HG02973 (cell line): Measurements from ENCODE around the gene CLDN22.

ENCODE experiments used
- ATAC-seq: cut with Tn5 transposase; IDR thresholded peaks from one replicate; pipeline ENCODE4 v1.9.1; 2021; ENCODE audit warnings: moderate library complexity; ENCODE audit not compliant: unreplicated experiment

CLDN22 gene

DNA sequence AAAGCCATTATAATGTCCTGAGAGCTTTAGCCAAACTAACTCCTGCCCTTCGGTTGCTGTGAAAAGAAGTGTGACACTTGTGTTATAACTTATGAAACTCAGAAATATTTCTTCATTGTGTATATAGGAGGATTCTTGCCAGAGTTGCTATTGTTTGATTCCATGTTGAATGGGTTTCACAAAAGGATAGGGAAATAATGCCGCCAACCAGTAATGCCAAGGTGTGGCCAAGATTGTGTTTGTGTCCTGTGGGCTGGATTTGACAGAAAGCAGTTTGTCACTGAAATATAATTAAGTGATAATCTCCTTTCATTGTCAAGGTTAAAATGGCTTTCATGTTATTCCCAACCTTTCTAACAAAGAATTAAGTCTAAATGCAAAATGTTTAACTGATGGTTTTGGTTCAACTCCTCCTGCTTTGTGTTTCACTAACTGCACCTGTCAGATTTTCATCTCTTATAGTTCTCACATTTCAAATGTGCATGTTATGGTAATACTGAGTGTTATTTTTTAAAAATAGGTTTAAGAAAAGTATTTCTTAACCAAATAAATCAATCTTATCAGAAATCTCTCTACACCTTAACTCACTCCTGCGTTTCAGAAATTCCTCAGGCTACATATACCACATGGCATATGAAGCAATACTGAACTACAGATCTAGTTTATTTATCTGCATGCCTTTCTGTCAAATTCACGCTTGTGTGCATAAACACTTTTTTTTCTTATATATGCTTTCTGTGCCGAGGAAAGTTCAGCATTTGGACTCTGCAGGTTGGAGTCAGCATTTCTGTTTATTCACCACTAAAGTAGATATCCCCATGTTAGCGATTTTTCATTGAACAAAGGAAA lies at the start of gene CLDN22:
TSS of gene CLDN22 (minus strand) at position 66 of the 849 bp plus-strand sequence. CDS start at position 8, 58 bp downstream.
- no peak for ATAC-seq

DNA sequence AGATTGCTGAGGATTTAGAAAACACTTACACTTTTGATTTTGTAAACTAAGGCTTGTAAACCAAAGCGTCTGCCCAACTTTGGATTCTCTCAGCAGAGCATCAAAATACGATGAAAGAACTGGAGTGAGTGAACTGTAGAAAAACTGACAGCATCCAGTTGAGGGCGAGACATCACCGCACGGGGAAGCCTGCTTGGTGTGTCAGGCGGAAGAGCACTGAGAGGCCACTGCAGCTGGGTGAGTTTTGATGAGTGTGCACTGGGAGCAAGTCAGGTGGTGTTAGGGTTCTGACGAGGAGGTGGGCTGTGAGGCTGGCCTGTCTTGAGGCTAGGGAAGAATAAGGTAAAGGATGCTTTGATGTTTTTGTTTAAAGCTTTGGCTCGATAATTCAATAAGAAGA lies 49.0 kb upstream of the CLDN22 start:
- no peak for ATAC-seq

DNA sequence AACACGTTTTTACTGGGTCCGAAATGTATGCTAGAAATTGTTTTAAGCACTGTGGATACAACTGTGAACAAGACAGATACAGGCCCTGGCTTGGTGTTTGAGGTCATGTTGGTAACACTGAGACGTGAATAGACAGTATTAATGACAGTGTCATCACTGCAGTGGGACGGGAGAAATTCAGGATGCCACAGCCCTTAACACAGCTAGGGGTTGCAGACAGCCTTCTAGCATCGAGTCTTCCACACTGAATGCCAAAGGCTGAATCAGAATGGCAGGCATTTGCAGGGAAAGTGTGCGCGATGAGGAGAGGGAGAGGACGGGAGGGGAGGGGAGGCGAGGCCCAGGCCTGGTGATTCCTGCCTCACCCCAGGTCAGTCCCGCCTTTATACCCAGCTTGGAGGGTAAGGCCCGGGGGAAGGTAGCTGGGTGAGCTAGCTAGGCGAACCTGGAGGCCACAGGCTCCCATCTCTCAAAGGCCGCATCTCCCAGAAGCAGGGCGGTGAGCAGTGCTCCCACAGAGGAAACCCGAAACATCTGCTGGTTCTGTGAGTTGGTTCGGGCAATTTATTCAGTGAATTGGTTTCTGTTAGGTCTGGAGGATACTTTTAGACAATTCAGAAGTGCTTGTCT lies 46.2 kb upstream of the CLDN22 start:
- ATAC-seq = no peak

DNA sequence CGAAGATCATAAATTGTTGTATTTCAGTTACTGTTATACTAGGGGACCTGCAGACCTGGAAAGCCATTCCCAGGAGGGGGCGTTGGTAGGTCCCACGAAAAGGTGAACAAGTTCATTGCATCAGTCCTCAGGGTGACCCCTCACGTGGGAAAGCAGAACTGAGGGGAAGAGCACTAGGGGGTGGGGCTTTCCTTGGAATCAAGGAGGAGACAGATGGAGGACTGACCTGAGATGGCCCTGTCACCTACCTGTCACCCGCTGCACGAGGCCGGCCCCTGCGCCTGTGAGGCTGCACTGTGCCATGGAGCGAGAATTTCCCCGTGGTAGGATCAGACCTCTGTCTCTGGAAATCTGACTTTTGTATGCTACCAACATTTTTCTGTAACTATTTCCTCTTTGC lies 43.9 kb upstream of the CLDN22 start:
- no peak for ATAC-seq

- ATAC-seq = no peak
Measured at GRCh38 chr4:183362916-183363542, 43.0 kb upstream of the CLDN22 start.

DNA sequence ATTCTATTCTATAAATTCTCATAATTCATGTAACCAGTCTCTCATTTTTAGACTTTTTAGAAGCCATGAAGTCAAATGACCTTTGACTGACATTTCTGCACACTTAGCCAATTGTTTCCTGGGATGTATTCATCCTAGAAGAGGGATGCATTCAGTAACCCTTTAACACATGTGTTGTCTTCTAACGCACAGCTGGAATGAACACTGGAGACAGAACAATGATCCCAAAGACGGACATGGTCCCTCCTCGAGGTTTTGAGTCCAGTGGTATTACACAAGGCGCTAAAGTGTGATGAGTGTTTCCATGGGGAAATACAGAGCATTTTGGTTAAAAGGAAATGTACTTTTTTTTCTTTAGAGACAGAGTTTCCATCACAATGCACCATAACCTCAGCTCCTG lies 42.0 kb upstream of the CLDN22 start:
- ATAC-seq = no peak

GRCh38 chr4:183360161-183360919 lies 40.3 kb upstream of the CLDN22 start:
- no peak for ATAC-seq

- no peak for ATAC-seq
Measured at GRCh38 chr4:183358215-183358755, 38.2 kb upstream of the CLDN22 start.

GRCh38 chr4:183356931-183357675 lies 37.0 kb upstream of the CLDN22 start:
- no peak for ATAC-seq

DNA sequence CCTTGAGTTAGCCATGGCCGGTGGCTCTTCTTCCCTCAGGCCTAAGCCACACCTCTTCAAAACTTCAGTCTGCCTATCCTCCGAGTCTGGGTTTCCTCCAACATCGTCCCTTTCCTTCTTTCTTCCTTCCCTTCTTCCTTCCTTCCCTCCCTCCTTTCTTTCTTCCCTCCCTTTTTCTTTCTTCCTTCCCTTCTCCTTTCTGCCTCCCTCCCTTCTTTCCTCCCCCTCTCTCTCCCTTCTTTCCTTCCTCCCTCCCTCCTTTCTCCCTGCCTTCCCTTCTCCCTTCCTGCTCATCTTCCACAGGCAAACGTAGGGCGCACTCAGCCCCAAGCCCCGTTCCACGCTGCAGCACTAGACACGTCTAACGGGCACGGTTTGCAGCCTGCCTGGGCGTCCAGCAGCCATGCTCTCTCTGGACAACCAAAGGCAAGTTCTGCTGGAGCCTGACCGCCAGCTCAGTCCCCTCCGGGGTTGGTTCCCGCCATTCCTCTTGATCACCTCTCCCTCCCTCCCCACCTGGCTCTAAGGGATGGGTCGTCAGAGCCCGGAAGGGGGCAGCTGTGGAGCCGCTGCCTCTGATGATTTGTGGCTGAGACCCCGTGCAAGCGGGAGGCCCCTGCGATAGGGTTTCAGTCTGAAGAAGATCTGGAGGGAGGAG lies 36.2 kb upstream of the CLDN22 start:
- no peak for ATAC-seq

GRCh38 chr4:183355405-183355804 lies 35.3 kb upstream of the CLDN22 start:
- ATAC-seq = no peak

GRCh38 chr4:183354219-183354618 lies 34.1 kb upstream of the CLDN22 start:
- ATAC-seq = no peak

- ATAC-seq = no peak
Measured at GRCh38 chr4:183353557-183353956, 33.5 kb upstream of the CLDN22 start.

DNA sequence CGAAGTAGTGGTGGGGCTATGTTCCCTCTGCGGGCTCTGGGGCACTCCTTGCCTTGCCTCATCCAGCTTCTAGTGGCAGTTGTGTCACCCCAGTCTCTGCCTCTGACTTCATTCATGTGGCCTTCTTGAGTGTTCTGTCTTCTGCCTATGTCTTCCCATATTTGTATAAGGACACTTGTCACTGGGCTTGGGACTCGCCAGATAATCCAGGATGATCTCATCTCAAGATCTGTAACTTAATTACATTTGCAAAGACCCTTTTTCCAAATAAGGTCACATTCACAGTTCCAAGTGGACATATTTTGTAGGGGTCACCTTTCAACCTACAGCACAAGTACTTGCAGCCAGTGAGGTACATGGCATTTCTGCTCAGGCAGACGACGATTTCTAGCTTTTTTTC lies 32.5 kb upstream of the CLDN22 start:
- ATAC-seq = no peak

- ATAC-seq = no peak
Measured at GRCh38 chr4:183350317-183351071, 30.4 kb upstream of the CLDN22 start.

DNA sequence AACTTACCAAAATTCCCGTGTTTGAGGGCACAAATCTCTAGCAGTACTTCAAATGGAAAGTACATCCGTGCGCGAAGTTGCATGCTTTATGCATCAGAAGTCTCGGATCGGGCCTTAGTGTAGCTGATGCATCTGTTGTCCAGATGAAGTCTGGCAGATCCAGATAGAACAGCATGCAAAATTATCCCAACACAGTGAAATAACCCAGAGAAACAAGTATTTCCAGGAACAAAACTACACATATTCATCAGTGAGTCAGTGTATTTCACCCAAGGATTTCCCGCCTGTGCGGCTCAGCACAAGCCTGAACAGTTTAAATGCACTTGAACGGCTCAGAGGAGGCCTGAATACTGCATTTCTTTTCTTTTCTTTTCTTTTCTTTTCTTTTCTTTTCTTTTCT lies 29.6 kb upstream of the CLDN22 start:
- no peak for ATAC-seq

GRCh38 chr4:183348706-183349659 lies 28.9 kb upstream of the CLDN22 start:
- ATAC-seq = no peak

DNA sequence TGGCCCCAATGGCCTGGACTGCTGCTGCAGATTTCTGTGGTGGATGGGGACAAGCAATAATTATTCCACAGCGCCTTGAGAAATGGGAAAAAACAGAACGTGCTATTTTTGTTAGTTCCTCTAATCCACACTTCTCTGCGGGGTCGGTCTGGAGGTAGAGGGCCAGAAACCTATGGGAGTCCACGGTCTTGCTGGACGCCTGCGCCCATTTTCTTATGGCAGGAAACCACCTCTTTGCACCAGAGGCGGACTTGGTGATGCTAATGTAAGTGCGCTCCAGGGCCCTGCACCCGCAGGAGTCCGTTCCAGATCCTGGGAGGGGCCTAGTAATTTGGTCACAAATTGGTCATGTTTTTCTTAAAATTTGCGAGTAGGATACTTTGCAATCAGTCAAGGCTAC lies 28.1 kb upstream of the CLDN22 start:
- no peak for ATAC-seq
